GM21515 (cell line): ENCODE results near the gene GNG7.
"Not testable (repeated sequence)": the region's sequence is repeated elsewhere in the genome, so short reads cannot be mapped to it uniquely, and the experiment has no call there.

Source experiments
- ATAC-seq: cut with Tn5 transposase; IDR thresholded peaks from one replicate; pipeline ENCODE4 v1.9.1; 2021; ENCODE audit not compliant: unreplicated experiment

The GNG7 gene

DNA sequence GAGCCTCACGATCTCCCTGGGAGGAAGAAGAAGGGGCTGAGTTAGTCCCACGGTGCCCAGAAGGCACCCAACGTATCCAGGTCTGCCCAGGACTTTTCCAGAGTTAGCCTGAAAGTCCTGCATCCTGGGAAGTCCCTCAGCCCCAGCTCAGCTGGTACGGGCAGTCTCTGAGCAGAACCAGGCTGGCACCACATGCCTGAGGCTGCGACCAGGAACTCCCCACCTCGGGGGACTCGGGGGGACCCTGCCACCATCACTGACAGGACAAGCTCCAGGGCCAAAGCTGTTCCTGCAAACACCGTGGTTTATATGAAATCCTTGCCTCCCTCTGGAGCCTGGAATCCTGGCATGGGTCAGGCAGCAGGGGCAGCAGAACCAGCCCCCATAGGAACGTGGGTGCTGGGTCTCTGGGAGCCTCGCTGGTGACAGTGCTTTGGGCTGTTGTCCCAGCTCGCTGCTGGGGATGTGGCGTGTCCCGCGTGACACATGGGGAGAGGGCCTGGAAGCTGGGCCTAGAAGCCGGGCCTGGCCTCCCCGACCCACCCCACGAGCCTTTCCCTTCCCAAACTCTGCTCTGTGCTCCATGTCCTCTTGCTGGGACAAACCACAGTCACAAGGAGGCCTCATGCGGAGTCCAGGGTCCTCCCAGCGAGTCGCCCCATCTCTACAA, 55.5 kb downstream of the GNG7 start:
- ATAC-seq = no peak

DNA sequence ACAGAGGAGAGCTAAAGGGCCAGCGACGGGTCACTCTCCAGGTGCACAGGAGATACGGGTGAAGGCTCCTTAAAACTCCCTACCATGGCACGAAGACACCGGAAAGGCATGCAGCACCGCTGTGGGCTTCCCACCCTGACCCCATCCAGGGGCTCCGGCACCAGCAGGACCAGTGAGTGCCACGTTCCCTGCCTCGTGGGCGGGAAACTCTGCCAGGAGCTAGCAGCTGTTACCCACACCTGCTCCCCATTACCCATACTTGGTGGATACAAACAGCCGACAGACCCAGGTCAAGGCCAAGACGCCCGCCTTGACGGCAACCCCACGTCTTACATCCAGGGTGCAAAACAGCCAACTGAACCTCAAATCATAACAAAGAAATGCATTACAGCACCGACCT, 56.7 kb downstream of the GNG7 start:
- no peak for ATAC-seq

DNA sequence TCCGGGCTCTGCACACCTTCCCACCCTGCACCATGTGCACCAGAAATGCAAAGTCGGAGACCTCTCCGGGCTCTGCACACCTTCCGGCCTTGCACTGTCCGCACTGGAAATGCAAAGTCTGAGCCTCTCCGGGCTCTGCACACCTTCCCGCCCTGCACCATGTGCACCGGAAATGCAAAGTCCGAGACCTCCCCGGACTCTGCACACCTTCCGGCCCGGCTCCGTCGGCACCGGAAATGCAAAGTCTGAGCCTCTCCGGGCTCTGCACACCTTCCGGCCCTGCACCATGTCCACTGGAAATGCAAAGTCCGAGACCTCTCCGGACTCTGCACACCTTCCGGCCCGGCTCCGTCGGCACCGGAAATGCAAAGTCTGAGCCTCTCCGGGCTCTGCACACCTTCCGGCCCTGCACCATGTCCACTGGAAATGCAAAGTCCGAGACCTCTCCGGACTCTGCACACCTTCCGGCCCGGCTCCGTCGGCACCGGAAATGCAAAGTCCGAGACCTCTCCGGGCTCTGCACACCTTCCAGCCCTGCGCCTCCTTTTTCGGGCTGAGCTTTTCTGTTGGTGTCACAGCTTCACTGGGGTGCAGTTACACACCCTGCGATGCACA, 59.3 kb downstream of the GNG7 start:
- not testable (repeated sequence) for ATAC-seq

DNA sequence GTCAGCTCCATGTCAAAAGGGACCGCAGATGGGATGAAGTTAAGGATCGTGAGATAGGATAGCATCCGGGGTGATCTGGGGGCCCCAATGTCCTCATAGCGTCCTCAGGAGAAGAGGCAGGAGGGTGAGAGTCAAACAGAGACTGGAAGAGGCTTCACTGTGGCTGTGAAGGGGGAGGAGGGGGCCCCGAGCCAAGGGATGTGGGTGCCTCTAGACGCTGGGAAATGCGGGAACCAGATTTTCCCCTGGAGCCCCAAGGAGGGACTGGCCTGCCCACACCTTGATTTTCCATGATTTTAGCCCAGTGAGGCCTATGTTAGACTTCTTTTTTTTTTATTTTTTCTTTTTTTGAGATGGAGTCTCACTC, 61.2 kb downstream of the GNG7 start:
- ATAC-seq = no peak

DNA sequence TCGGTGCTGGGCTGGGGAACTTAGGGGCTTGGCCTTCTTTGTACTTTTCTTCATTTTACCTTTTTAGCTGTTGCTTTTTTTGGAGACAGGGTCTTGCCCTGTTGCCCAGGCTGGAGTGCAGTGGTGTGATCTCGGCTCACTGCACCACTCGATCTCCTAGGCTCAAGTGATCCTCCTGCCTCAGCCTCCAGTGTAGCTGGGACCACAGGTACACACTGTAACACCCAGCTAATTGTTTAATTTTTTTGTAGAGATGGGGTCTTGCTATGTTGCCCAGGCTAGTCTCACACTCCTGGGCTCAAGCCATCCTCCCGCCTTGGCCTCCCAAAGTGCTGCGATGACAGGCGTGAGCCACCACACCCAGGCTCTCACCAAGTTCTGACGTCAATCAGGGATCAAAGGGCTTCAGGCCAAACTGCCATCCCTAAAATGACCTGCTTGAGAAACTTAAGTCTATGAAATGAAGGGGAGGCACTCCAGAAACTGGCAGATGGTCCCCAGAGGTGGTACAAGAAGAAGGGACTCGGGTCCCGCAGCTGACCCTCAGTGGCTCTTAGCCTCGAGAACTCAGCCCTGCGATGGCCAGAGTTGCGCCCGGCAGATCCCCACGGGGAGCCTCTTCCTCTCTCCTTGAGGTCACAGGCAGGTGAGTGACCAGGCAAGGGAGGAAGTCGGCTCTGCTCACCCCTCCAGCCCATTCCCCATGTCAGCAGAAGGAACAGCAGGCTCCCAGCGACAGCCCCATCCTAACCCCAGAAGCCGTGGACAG, 61.7 kb downstream of the GNG7 start:
- ATAC-seq = no peak

DNA sequence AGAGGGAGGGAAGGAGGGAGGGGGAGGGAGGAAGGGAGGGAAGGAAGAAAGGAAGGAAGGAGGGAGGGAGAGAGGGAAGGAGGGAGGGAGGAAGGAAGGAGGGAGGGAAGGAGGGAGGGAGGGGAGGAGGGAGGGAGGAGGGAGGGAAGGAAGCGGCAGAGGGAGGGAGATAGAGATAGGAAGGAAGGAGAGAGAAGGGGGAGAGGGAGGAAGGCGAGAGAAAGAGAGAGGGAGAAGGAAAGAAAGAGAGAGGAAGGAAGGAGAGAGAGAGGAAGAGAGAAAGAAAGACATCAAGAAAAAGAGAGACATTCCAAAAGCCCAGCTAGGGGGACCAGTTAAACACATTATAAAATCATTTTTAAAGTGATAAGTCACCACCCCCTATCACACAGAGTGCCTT, 62.5 kb downstream of the GNG7 start:
- ATAC-seq = no peak

DNA sequence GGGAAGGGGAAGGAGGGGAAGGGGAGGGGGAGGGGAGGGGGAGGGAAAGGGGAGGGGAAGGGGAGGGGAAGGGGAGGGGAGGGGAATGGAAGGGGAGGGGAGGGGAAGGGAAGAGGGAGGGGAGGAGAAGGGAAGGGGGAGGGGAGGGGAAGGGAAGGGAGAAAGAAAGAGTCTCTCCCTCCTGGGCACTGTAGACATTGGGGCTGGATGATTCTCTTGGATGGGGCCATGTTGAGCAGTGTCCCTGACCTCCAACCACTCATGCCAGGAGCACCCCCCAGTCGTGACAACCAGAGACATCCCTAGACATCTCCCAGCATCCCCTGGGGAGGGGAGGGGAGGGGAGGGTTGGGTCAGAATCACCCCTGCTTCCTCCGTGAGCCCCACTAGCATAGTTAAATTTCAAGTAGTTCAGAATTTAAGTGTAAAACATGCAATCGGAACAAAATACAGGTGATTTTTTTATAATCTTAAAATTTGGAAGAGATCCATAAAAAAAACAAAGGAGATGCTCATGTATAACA, 64.0 kb downstream of the GNG7 start:
- no peak for ATAC-seq

DNA sequence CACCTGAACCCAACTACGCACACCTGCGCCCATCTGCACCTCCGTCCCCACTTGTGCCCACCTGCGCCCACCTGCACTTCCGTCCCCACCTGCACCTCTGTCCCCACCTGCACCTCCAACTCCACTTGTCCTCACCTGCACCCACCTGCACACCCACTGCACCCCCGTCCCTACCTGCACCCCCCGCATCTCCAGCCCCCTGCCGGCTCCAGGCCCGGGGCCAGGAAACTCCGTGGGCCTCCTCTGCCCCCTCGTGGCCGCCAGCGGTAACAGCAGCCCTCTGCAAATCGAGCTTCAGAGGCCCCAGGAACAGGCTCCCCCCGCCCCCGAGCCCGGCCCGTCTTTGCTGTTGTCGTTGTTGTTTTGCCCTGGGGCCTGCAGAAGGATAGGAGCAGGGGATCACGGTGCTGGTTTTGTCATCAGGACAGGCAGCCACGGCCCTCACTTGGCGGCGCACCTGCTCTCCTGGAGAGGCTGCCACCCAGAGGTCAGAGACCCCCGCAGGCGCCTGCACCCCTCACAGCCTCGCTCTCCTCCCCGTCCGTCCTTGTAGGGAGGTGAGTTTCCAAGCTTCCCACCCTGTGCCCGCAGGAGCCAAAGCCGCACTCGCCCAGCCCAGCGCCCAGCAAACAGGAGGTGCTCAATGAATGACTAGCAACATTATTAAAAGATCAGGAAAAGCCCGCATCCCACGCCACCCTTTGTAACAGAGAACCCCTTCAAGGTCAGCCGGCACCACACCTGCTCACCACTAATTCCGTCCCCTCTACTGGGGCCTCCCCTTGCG, 65.4 kb downstream of the GNG7 start:
- no peak for ATAC-seq

DNA sequence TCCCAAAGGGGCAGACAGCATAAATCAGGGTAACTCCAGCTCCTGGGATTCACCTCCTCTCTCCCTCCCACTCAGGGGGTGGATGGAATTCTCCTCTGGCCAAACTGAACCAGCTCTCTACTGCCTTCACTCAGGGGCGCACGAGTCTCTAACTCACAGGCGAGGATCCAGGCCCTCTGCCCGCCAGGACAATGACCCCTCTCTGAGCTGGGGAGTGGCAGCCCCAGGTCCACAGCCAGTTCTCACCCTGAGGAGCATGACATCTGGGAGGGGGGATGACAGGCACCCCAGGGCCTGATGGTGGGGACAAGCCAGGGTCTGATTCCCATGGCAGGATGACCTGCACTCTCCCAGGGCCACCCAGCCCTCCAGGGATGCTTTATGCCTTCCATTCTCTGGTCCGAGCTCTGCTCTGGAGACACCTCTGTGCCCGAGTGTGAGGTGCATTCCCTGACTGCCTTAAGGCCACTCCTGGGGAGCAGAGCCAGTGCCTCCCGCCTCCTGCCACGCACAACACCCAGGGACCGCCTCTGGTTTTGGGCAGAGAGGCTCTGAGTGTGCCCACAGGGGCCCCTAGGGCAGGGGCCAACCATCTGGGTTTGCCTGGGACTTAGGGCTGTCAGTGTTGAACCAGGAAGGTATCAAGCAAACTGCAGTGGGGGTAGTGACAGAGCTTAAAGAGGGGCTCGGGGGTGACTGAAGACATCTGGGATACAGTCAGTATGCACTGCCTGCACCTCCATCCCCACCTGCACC, 66.2 kb downstream of the GNG7 start:
- ATAC-seq = no peak

DNA sequence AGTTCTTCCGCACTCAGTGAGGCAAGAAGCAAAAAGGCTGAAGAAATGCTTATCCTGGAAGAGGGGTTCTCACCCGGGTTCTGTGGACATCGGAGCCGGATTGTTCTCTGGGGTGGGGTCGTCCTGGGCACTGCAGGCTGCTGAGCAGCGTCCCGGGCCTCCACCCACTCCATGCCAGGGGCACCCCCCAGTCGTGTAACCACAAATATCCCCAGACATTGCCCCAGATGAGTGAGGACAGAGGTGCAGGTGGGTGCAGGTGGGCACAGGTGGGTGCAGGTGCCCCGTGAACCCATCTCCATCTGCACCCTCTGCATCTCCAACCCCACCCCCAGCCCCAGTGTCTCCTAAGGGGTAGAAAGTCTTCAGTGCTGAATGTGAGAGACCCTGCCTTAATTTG, 67.5 kb downstream of the GNG7 start:
- no peak for ATAC-seq

DNA sequence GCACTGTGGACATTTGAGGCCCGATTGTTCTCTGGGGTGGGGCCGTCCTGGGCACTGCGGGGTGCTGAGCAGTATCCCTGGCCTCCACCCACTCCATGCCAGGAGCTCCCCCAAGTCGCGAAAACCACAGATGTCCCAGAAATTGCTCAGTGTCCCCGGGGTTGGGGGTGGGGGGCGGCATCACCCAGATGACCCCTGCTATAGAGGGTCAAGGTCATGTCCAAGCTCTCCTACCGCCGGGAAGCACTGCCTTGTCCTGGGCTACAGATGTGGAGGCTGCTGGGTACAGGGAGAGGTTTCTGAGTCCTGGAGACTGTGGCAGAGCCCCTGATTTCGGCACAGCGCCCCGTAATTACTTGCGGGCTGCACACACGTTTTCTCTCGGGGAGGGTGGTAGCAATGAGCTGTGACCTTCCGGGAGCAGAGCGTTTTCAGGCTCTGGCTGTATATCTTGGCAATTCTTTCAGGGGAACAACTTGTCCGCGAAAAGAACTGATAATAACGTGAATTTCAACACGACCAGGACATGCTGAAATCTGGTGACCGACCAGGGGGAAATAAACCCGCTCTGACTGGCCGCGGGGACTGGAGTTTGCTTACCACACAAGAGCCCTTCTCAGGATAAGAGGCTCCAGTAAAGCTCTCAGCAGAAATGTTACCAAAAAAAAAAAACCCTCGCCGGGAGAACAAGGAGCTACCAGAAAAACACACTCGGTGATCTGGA, 68.1 kb downstream of the GNG7 start:
- no peak for ATAC-seq

DNA sequence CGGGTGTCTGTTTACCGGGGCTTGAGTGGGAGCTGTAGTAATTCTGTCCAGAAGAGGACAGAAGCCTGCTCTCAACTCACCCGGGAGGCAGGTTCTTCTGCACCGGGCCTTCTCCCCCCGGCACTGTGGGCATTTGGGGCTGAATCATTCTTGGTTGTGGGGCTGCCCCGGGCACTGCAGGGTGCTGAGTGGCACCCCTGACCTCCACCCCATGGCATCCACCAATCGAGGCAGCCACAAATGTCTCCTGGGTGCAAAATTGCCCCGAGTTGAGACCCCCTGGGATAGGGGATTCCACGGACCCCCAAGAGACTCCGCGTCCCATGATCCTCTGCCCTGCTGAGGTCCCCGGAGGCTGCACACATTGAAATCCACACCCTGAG, 68.8 kb downstream of the GNG7 start:
- no peak for ATAC-seq

DNA sequence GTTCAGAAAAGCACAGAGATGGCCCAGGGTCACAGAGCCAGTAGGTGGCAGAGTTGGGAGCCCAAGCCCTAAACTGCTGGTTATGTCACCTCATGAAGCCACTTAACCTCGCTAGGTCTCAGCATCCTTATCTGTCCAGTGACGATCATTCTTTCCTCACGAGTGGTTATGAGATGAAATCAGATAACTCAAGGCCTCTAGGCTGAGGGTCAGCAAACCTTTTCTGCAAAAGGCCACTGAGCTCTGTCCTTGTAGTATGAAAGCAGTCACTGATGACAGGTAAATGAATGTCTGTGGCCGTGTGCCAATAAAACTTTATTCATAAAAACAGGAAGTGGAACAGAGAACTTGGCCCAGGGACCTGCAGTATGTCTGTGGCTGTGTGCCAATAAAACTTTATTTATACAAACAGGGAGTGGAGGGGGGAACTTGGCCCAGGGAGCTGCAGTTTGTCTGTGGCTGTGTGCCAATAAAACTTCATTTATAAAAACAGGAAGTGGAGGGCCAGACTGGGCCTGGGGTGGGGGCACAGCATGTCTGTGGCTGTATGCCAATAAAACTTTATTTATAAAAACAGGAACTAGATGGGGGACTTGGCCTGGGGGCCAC, 71.2 kb downstream of the GNG7 start:
- no peak for ATAC-seq

DNA sequence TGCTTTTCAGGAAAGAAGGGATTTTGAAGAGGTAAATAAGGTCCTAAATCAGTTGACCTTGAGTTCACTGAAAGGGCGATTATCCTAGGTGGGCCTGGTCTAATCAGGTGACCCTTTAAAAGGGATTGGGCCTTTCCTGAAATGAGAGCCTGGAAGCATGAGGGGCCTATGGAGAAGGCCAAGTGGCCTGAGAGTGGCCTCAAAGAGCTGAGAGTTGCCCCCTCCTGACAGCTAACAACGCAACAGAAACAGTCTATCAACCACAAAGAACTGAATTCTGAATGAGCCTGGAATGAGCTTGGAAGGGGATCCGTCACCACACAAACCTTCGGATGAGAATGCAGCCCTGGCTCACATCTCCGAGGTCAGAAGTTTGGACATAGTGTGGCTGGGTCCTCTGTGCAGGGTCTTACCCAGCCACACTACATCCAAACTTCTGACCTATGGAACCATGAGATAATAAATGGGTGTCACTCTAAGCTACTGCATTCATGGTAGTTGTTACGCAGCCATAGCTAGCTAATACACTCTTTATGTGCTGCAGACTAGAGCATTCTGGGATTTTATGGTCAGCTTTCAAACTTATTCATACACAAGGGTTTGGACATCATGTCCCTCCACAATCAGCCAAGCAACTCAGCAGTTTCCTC, 72.0 kb downstream of the GNG7 start:
- ATAC-seq = no peak

DNA sequence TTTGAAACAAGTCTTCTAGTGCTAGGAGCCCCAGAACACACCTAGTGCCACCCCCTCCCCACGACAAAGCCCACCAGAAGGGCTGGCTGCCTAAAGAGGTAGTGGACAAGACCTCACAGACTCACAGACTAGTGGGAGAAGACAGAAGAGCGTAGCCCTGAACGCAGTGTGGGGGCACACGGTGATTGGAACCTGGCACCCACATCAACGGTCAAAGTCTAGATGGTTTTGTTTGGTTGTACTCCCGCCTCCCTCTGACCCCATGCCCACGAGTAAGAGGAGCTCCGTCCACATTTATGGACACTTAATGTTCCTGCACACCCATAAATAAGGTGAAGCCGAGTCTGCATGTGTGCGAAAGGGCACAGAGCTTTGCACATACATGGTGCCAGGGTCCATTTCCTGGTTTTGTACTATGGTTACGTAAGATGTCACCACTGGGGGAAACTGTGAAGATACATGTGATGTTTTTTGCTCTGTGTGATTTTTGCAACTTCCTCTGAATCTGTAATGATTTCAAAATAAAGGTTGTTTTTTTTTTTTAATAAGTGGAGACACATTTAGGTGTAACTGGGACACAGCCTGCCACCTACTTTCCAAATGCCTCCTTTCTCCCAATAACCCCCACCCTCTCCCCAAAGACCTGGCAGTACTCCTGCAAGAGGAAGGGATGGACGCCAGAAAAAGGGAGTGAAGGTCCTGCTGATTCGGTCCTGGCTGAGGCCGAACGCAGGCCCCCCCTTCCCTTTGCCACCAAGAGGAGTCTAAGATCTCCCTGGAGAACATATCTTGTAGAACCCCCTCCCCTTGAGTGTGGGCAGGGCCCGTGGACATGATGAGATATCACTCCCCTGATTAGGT, 72.8 kb downstream of the GNG7 start:
- ATAC-seq = no peak

DNA sequence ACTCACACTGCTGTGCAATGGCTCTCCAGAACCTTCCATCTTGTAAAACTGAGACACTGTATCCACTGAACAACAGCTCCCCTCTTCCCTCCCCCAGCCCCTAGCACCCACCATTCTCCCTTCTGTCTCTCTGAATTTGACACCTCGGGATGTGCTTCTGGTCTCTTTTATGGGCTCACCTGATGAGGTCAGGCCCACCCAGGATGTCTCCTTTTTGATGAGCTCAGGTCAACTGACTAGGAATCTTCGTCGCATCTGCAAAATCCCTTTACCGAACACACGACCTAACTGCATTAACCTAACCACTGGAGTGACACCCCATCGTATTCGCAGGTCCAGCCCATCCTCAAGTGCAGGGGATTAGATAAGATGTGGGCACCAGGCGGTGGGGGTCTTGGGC, 73.9 kb downstream of the GNG7 start:
- ATAC-seq = no peak

DNA sequence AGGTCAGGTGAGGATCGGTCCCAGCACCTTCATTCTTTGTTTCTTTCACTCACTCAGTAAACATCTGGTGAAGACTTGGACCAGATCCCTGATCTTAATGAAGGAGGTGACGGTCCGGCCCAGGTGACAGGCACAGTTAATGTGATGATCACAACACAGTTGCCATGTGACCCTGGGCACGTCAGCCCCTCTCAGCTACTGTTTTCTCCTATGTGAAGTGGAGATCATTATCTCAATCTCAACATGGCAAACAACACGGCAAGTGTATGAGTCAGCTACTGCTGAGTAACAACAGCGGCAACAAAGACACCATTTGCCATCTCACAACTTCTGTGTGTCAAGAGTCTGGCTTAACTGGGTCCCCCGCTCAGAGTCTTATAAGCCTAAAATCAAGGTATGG, 74.6 kb downstream of the GNG7 start:
- no peak for ATAC-seq

DNA sequence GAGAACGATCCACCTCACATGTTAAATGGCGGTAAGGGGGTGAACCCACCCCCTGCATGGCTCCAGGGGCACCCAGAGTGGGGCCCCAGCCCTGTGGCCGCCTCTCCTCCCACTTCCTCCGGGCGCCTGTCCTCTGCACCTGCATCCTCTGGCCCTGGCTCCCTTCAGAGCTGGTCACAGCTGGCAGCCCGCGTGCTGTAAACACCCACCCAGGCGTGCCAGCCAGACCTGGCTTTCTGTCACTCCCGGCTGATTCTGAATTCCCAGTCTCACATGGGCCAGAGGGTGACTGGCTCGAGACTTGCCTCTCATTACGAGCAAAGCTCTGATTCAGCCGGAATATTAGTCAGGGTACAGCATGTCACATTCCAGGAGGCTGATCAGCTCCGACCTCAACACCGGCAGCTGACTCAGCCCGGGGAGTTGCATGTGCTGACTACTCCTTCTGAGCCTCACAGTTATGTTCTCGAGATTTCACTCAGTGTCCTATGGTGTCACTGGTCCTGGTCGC, 75.1 kb downstream of the GNG7 start:
- no peak for ATAC-seq
